H1 (cell line): Measurements from ENCODE around the gene RPTN. TPM values are rescaled to one million over a fixed set of nuclear protein-coding genes. Genes with fewer than 3 reads are reported as not detected.

Experiments
- CTCF ChIA-PET: fragments of 300-600 bp; sonication (Branson Sonifier 250); formaldehyde crosslinking; loops from one replicate; lab custom pipeline; 2021; ENCODE audit not compliant: partially characterized antibody; lab: Charles Lee
- POLR2A ChIA-PET: fragments of 300-600 bp; sonication (Branson Sonifier 250); formaldehyde crosslinking; loops from one replicate; lab custom pipeline; 2021; ENCODE audit warnings: inconsistent platforms; ENCODE audit not compliant: partially characterized antibody; lab: Charles Lee
- DNase-seq, 2 experiments: peaks; one replicate each; pipeline versions ENCODE4 v3.0.0 to v3.0.0-alpha.2; 2010 to 2022; ENCODE audit warnings: low spot score in 2 of 2, low read depth in 1 of 2, mixed read lengths in 1 of 2
- FAIRE-seq: peaks from 2 replicates; lab custom pipeline; 2011; peaks lifted over from hg19 to GRCh38; lab: Jason Lieb, UNC
- H2AFZ ChIP-seq: 2 replicates; pipeline ENCODE4 v1.8.1; 2012; ENCODE audit warnings: low read length, inconsistent platforms
- H2AK5ac ChIP-seq: 2 replicates; pipeline ENCODE4 v1.6.1; 2013; ENCODE audit warnings: low read depth, low read length
- H2BK120ac ChIP-seq: replicated peaks from 2 replicates; pipeline ENCODE3; 2013; ENCODE audit warnings: low read depth, low read length, inconsistent platforms
- H2BK12ac ChIP-seq: 2 replicates; pipeline ENCODE4 v1.6.1; 2013; ENCODE audit warnings: low read depth, low read length
- H2BK15ac ChIP-seq: 2 replicates; pipeline ENCODE4 v1.6.1; 2013; ENCODE audit warnings: low read length
- H2BK20ac ChIP-seq: 2 replicates; pipeline ENCODE4 v1.6.1; 2013; ENCODE audit warnings: low read length
- H2BK5ac ChIP-seq: 2 replicates; pipeline ENCODE4 v1.6.1; 2013; ENCODE audit warnings: low read depth, low read length
- H3K14ac ChIP-seq: 2 replicates; pipeline ENCODE4 v1.6.1; 2013; ENCODE audit warnings: inconsistent platforms; ENCODE audit not compliant: insufficient read length
- H3K18ac ChIP-seq: 2 replicates; pipeline ENCODE4 v1.6.1; 2013; ENCODE audit warnings: low read length; ENCODE audit errors: extremely low read depth
- H3K23ac ChIP-seq: 2 replicates; pipeline ENCODE4 v1.6.1; 2013; ENCODE audit warnings: inconsistent platforms; ENCODE audit not compliant: insufficient read length
- H3K23me2 ChIP-seq: 2 replicates; pipeline ENCODE4 v1.6.1; 2013; ENCODE audit warnings: low read depth, low read length
- H3K27ac ChIP-seq: 2 replicates; pipeline ENCODE4 v1.6.1; 2011; ENCODE audit warnings: low read depth, low read length, inconsistent platforms
- H3K27me3 ChIP-seq, 4 experiments: replicated peaks in 1 of 4; 1 replicate in 1 of 4; 2 replicates in 3 of 4; pipeline versions ENCODE4 v1.6.1 to v1.8.1; 2011 to 2013; ENCODE audit warnings: low read length in 3 of 4, mild to moderate bottlenecking in 3 of 4, inconsistent platforms in 2 of 4, mixed read lengths in 2 of 4, moderate library complexity in 1 of 4; ENCODE audit not compliant: control insufficient read depth in 3 of 4, insufficient read depth in 3 of 4; ENCODE audit errors: extremely low read depth in 1 of 4
- H3K36me3 ChIP-seq, 4 experiments: 2 replicates each; pipeline versions ENCODE4 v1.6.1 to v1.8.1; 2011 to 2013; ENCODE audit warnings: mild to moderate bottlenecking in 4 of 4, low read length in 3 of 4, moderate library complexity in 2 of 4, control low read depth in 1 of 4, inconsistent platforms in 1 of 4; ENCODE audit not compliant: insufficient read depth in 4 of 4, control insufficient read depth in 2 of 4
- H3K4ac ChIP-seq: replicated peaks from 2 replicates; pipeline ENCODE3; 2013; ENCODE audit warnings: low read length, low read depth, mixed read lengths, inconsistent platforms; ENCODE audit not compliant: insufficient read length
- H3K4me1 ChIP-seq, 4 experiments: replicated peaks in 1 of 4; 1 replicate in 1 of 4; 2 replicates in 3 of 4; pipeline versions ENCODE4 v1.6.1 to v1.8.1; 2011 to 2013; ENCODE audit warnings: low read length in 3 of 4, inconsistent platforms in 2 of 4, mixed read lengths in 1 of 4; ENCODE audit not compliant: insufficient read depth in 4 of 4, control insufficient read depth in 3 of 4
- H3K4me2 ChIP-seq, 2 experiments: 2 replicates each; pipeline versions ENCODE4 v1.6.1 to v1.8.1; 2011 to 2013; ENCODE audit warnings: low read depth in 2 of 2, low read length in 2 of 2, control low read depth in 1 of 2, inconsistent platforms in 1 of 2, mild to moderate bottlenecking in 1 of 2; ENCODE audit not compliant: insufficient read depth in 1 of 2
- H3K4me3 ChIP-seq, 4 experiments: fragments of 200-600, 300-600 bp in 1 of 4; sonication (generic), shearing (Covaris generic), sonication (Bioruptor Twin) in 1 of 4; 2 replicates each; pipeline versions ENCODE4 v1.5.1 to v1.8.1; 2011 to 2016; ENCODE audit warnings: low read length in 4 of 4, low read depth in 3 of 4, control low read depth in 2 of 4, inconsistent platforms in 2 of 4, mild to moderate bottlenecking in 2 of 4, mixed read lengths in 1 of 4, moderate library complexity in 1 of 4; ENCODE audit not compliant: insufficient read depth in 2 of 4; ENCODE audit errors: extremely low read depth in 1 of 4
- H3K56ac ChIP-seq: replicated peaks from 2 replicates; pipeline ENCODE3; 2013; ENCODE audit warnings: low read depth, mild to moderate bottlenecking, mixed read lengths, low read length, inconsistent platforms; ENCODE audit not compliant: insufficient read length
- H3K79me1 ChIP-seq: 2 replicates; pipeline ENCODE4 v1.6.1; 2013; ENCODE audit warnings: low read depth, low read length, control low read depth
- H3K79me2 ChIP-seq, 2 experiments: 2 replicates each; pipeline versions ENCODE4 v1.6.1 to v1.8.1; 2012 to 2013; ENCODE audit warnings: low read length in 2 of 2, mild to moderate bottlenecking in 2 of 2, inconsistent platforms in 1 of 2; ENCODE audit not compliant: insufficient read depth in 2 of 2, control insufficient read depth in 1 of 2
- H3K9ac ChIP-seq, 4 experiments: replicated peaks in 1 of 4; 1 replicate in 1 of 4; 2 replicates in 3 of 4; pipeline versions ENCODE4 v1.6.1 to v1.8.1; 2011 to 2013; ENCODE audit warnings: low read depth in 3 of 4, low read length in 3 of 4, control low read depth in 2 of 4, mild to moderate bottlenecking in 2 of 4, moderate library complexity in 2 of 4, inconsistent platforms in 1 of 4; ENCODE audit errors: extremely low read depth in 1 of 4
- H3K9me3 ChIP-seq, 2 experiments: 2 replicates each; pipeline versions ENCODE4 v1.6.1 to v1.8.1; 2012 to 2013; ENCODE audit warnings: mild to moderate bottlenecking in 2 of 2, moderate library complexity in 2 of 2, control low read depth in 1 of 2, inconsistent platforms in 1 of 2, low read depth in 1 of 2, low read length in 1 of 2, mixed read lengths in 1 of 2; ENCODE audit not compliant: insufficient read depth in 2 of 2
- H4K20me1 ChIP-seq, 2 experiments: replicated peaks in 1 of 2; 2 replicates each; pipeline versions ENCODE3 to v1.8.1; 2011 to 2013; ENCODE audit warnings: inconsistent platforms in 2 of 2, low read length in 2 of 2, mild to moderate bottlenecking in 1 of 2; ENCODE audit not compliant: insufficient read depth in 2 of 2, control insufficient read depth in 1 of 2
- H4K5ac ChIP-seq: 2 replicates; pipeline ENCODE4 v1.6.1; 2013; ENCODE audit warnings: low read length, low read depth, mixed read lengths, inconsistent platforms; ENCODE audit not compliant: insufficient read length
- H4K8ac ChIP-seq: 2 replicates; pipeline ENCODE4 v1.8.0; 2013; ENCODE audit warnings: mild to moderate bottlenecking, moderate library complexity, low read length, inconsistent platforms; ENCODE audit not compliant: insufficient read depth; ENCODE audit errors: extremely low read depth
- H4K91ac ChIP-seq: replicated peaks from 2 replicates; pipeline ENCODE3; 2013; ENCODE audit warnings: low read length, mixed read lengths, inconsistent platforms; ENCODE audit not compliant: insufficient read length
- EGR1 ChIP-seq: IDR thresholded peaks from 2 replicates; pipeline ENCODE4 v1.6.1; 2011; ENCODE audit warnings: low read depth, low read length, borderline replicate concordance
- TEAD4 ChIP-seq: IDR thresholded peaks from 2 replicates; pipeline ENCODE4 v1.6.1; 2012; ENCODE audit warnings: low read depth, low read length, inconsistent platforms, mixed read lengths
- WGBS, 2 experiments: shearing (Covaris generic) in 1 of 2; methylation state at CpG; one replicate each; pipeline versions ENCODE4 v1.1.6 to v1.1.7; 2013 to 2015; ENCODE audit warnings: low lambda C conversion rate in 2 of 2, mixed read lengths in 2 of 2, inconsistent platforms in 1 of 2, low coverage in 1 of 2, missing lambda C conversion rate in 1 of 2; ENCODE audit not compliant: insufficient replicate concordance in 2 of 2, insufficient coverage in 1 of 2, insufficient read length in 1 of 2; ENCODE audit errors: extremely low coverage in 1 of 2, missing lambda C conversion rate in 1 of 2; 5-methylcytosine and 5-hydroxymethylcytosine counted together
- polyA plus RNA-seq, 7 experiments: library from polyadenylated mRNA; depleted of rRNA in 3 of 7; stranded (reverse) in 5 of 7; unstranded in 2 of 7; fragments of >200 nt in 5 of 7; fragments of 200-250 nt in 2 of 7; gene quantifications; 1 replicate in 5 of 7; 2 replicates in 1 of 7; 4 replicates in 1 of 7; pipeline versions ENCODE4 v1.2.1 to v1.2.3, GENCODE V29; 2011 to 2013; ENCODE audit warnings: missing spikeins in 2 of 7, mixed read lengths in 2 of 7
- total RNA-seq: library from RNA; stranded (reverse); fragmentation: NEBNext Ultra II Directional; extraction: Animal tissue kit (Norgen Biotek cat#: 25700); gene quantifications from 2 replicates; pipeline ENCODE4 v1.2.1, GENCODE V29; 2021

The RPTN gene
- total and polyA plus RNA-seq, 2 of the 8 experiments (the other 6 are each of a cell fraction or from before 2014, with no cell fraction given) = not detected

- Histone ChIP-seq H3K4me2 (no peak overlapping the region), H3K9ac (no peak overlapping the region), H3K36me3 (no peaks in the 10 kb centered on the region), H2BK120ac (no peak overlapping the region), H4K91ac (no peak overlapping the region), H3K14ac (no peak overlapping the region), H3K23me2 (no peaks in the 10 kb centered on the region), H3K27me3 (no peaks in the 10 kb centered on the region), H2AFZ (no peak overlapping the region), H3K27ac (no peak overlapping the region), H3K4me1 (no peaks in the 10 kb centered on the region), H2BK15ac (no peak overlapping the region), H3K23ac (no peak overlapping the region), H3K18ac (no peak overlapping the region), H2BK5ac (no peak overlapping the region), H2BK20ac (no peak overlapping the region), H3K79me2 (no peaks in the 10 kb centered on the region), H3K4ac (no peak overlapping the region), H3K79me1 (no peaks in the 10 kb centered on the region), H4K5ac (no peak overlapping the region), H2BK12ac (no peak overlapping the region), H4K20me1 (no peaks in the 10 kb centered on the region), H3K56ac (no peak overlapping the region), H3K9me3 (peaks cover 68 to 91% of the 10 kb centered on the region in 2 experiments), H4K8ac (no peak overlapping the region), H3K4me3 (no peak overlapping the region), H2AK5ac (no peak overlapping the region)
- DNase-seq = no peak
- POLR2A ChIA-PET = no interaction called here
- CTCF ChIA-PET = interaction anchor here (1.0 kb wide), 2 partner anchors 116 to 301 kb away, joined by 3 read pairs; no protein-coding TSS in a partner anchor
- no peak for FAIRE-seq
- WGBS, 2 experiments = 85% methylated on average over 1 of the region's 1 CpG; no CpG with 5 or more reads in 1 of the 2 experiments
- TF ChIP-seq EGR1 (no peak), TEAD4 (no peak)
Measured at GRCh38 chr1:152168535-152168868, 9.5 kb upstream of the RPTN start.
